ENCODE data around the gene OR7C1.

DNA sequence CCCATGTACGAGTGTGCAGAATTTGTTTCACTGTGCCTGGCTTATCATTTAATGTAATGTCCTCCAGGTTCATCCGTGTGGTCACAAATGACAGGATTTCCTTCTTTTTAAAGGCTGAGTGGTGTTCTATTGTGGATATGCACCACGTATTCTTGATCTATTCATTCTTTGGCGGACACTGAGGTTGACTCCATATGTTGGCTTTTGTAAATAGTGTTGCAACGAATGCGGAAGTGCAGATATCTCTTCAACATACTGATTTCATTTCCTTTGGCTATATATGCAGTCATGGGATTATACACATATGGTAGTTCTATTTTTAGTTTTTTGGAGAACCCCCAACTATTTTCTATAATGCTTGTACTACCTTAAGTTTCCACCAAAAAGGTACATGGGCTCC, 13.0 kb downstream of the OR7C1 start:
- TF ChIP-seq EP300 (IDR thresholded peaks at IDR 0.05; ENCODE audit: borderline replicate concordance) (no peak), YY1 (IDR thresholded peaks at IDR 0.05; ENCODE audit: low read depth) (no peak), RAD21 (IDR thresholded peaks at IDR 0.05; ENCODE audit: low read depth) (no peak), TAF1 (IDR thresholded peaks at IDR 0.05; ENCODE audit: low read depth) (no peak)
- TF ChIP-seq, protein P1, sequence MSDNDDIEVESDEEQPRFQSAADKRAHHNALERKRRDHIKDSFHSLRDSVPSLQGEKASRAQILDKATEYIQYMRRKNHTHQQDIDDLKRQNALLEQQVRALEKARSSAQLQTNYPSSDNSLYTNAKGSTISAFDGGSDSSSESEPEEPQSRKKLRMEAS (IDR thresholded peaks at IDR 0.05), result no peak
- TF ChIP-seq, protein P2, sequence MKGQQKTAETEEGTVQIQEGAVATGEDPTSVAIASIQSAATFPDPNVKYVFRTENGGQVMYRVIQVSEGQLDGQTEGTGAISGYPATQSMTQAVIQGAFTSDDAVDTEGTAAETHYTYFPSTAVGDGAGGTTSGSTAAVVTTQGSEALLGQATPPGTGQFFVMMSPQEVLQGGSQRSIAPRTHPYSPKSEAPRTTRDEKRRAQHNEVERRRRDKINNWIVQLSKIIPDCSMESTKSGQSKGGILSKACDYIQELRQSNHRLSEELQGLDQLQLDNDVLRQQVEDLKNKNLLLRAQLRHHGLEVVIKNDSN (IDR thresholded peaks at IDR 0.05), result no peak
